K562 (cell line): Measurements from ENCODE around the gene LIF. TPM values are rescaled to one million over a fixed set of nuclear protein-coding genes. Genes with fewer than 3 reads are reported as not detected.

Source experiments
- ATAC-seq: fragments of 200-7000 bp; cut with Tn5 transposase; 3 replicates; pipeline ENCODE4 v1.9.1; 2020; ENCODE audit warnings: moderate library complexity
- BruUV-seq: library from RNA; stranded (reverse); fragments of 400-500 nt; replicated peaks from 2 replicates; lab custom pipeline; 2021; lab: Mats Ljungman, UMichigan
- CTCF ChIA-PET: fragments of 300-600 bp; formaldehyde crosslinking; extraction: SDS; loops from one replicate; lab custom pipeline; 2021; ENCODE audit warnings: low intra/inter-chr PET ratio; lab: Yijun Ruan, JAX
- POLR2A ChIA-PET: fragments of 300-600, 350-650 bp; sonication (Branson Sonifier 250); formaldehyde crosslinking; extraction: SDS; loops from one replicate; lab custom pipeline; 2021; ENCODE audit warnings: antibody characterized with exemption, inconsistent platforms; lab: Yijun Ruan, JAX
- DNase-seq, 4 experiments: peaks; one replicate each; pipeline versions ENCODE4 v3.0.0 to v3.0.0-alpha.2; 2011 to 2018; ENCODE audit warnings: low spot score in 3 of 4, mixed read lengths in 3 of 4; ENCODE audit errors: extremely low read depth in 1 of 4
- FAIRE-seq: peaks from 2 replicates; lab custom pipeline; 2011; peaks lifted over from hg19 to GRCh38; lab: Jason Lieb, UNC
- H2AFZ ChIP-seq: 2 replicates; pipeline ENCODE4 v1.6.0; 2011; ENCODE audit warnings: low read depth, low read length, control low read depth, inconsistent platforms
- H3K27ac ChIP-seq: fragments of 200-600 bp; 3 replicates; pipeline ENCODE4 v1.8.0; 2011; ENCODE audit warnings: low read depth, mild to moderate bottlenecking, control low read depth, inconsistent platforms, low read length, moderate library complexity, mixed read lengths; ENCODE audit errors: extremely low read depth
- H3K27me3 ChIP-seq, 2 experiments: fragments of 300-600 bp in 1 of 2; 2 replicates in 1 of 2; 3 replicates in 1 of 2; pipeline versions ENCODE4 v1.6.0 to v1.8.0; 2011; ENCODE audit warnings: inconsistent platforms in 2 of 2, low read length in 2 of 2, mild to moderate bottlenecking in 1 of 2, mixed read lengths in 1 of 2, moderate library complexity in 1 of 2; ENCODE audit not compliant: control insufficient read depth in 2 of 2, insufficient read depth in 2 of 2
- H3K36me3 ChIP-seq: fragments of 300-600 bp; 3 replicates; pipeline ENCODE4 v1.8.0; 2011; ENCODE audit warnings: mild to moderate bottlenecking, low read length, inconsistent platforms; ENCODE audit not compliant: control insufficient read depth, insufficient read depth
- H3K4me1 ChIP-seq, 2 experiments: fragments of 200-600 bp in 1 of 2; replicated peaks in 1 of 2; 2 replicates in 1 of 2; 3 replicates in 1 of 2; pipeline versions ENCODE4 v1.5.1 to v1.8.0; 2011; ENCODE audit warnings: inconsistent platforms in 2 of 2, low read length in 2 of 2, mild to moderate bottlenecking in 1 of 2, mixed read lengths in 1 of 2, moderate library complexity in 1 of 2; ENCODE audit not compliant: control insufficient read depth in 2 of 2, insufficient read depth in 2 of 2
- H3K4me2 ChIP-seq: 2 replicates; pipeline ENCODE4 v1.6.1; 2011; ENCODE audit warnings: low read length, control low read depth, inconsistent platforms, mixed read lengths; ENCODE audit not compliant: insufficient read depth
- H3K4me3 ChIP-seq: fragments of 200-600 bp; sonication (generic), shearing (Covaris generic); 2 replicates; pipeline ENCODE4 v1.5.1; 2016; ENCODE audit warnings: control low read depth, inconsistent platforms
- H3K79me2 ChIP-seq: fragments of 200-600 bp; 3 replicates; pipeline ENCODE4 v1.8.0; 2011; ENCODE audit warnings: low read length, inconsistent platforms; ENCODE audit not compliant: control insufficient read depth, insufficient read depth
- H3K9ac ChIP-seq, 2 experiments: 2 replicates each; pipeline versions ENCODE4 v1.6.0 to v1.6.1; 2011; ENCODE audit warnings: low read depth in 2 of 2, low read length in 2 of 2, control low read depth in 1 of 2, inconsistent platforms in 1 of 2, mild to moderate bottlenecking in 1 of 2, mixed read lengths in 1 of 2; ENCODE audit not compliant: insufficient read depth in 1 of 2
- H3K9me1 ChIP-seq: one replicate; pipeline ENCODE4 v1.6.0; 2011; ENCODE audit warnings: inconsistent platforms, mild to moderate bottlenecking, low read length, moderate library complexity; ENCODE audit not compliant: control insufficient read depth, insufficient read depth
- H3K9me3 ChIP-seq: replicated peaks from 2 replicates; pipeline ENCODE4 v1.5.1; 2011; ENCODE audit warnings: low read depth, low read length, inconsistent platforms; ENCODE audit not compliant: control insufficient read depth, insufficient read depth
- H4K20me1 ChIP-seq: replicated peaks from 2 replicates; pipeline ENCODE4 v1.6.1; 2011; ENCODE audit warnings: low read length, inconsistent platforms, mixed read lengths; ENCODE audit not compliant: control insufficient read depth, insufficient read depth
- CREM ChIP-seq: IDR thresholded peaks from 2 replicates; pipeline ENCODE4 v1.6.1; 2014; ENCODE audit warnings: antibody characterized with exemption, low read depth
- ILK ChIP-seq: fragments of 450-650 bp; IDR thresholded peaks from 2 replicates; pipeline ENCODE4 v1.6.1; 2016; ENCODE audit warnings: missing genetic modification characterization, low read depth, mild to moderate bottlenecking, missing compliant biosample characterization, moderate library complexity, borderline replicate concordance
- JUNB ChIP-seq: fragments of 450-650 bp; formaldehyde crosslinking; conservative IDR thresholded peaks from 2 replicates; pipeline ENCODE4 v1.4.0; 2020; ENCODE audit warnings: mild to moderate bottlenecking
- MTF1 ChIP-seq: fragments of 250-450 bp; sonication (Bioruptor Pico); IDR thresholded peaks from 2 replicates; pipeline ENCODE4 v1.9.0; 2021; ENCODE audit warnings: moderate library complexity, mild to moderate bottlenecking, inconsistent platforms, borderline replicate concordance
- NCOA2 ChIP-seq, 2 experiments: fragments of 450-650 bp; IDR thresholded peaks; 2 replicates each; pipeline ENCODE4 v1.6.1; 2018; ENCODE audit warnings: mild to moderate bottlenecking in 2 of 2, moderate library complexity in 1 of 2; ENCODE audit not compliant: partially characterized antibody in 2 of 2
- PCBP2 ChIP-seq: fragments of 200-400 bp; formaldehyde crosslinking; IDR thresholded peaks from 2 replicates; pipeline ENCODE4 v1.6.1; 2018; ENCODE audit warnings: low read length, low read depth, mild to moderate bottlenecking, moderate library complexity; ENCODE audit not compliant: poor library complexity, severe bottlenecking
- PYGO2 ChIP-seq: fragments of 450-650 bp; IDR thresholded peaks from 2 replicates; pipeline ENCODE4 v1.6.1; 2016; ENCODE audit warnings: mild to moderate bottlenecking, missing genetic modification characterization, moderate library complexity, missing compliant biosample characterization
- TEAD2 ChIP-seq: fragments of 450-650 bp; IDR thresholded peaks from 2 replicates; pipeline ENCODE4 v1.6.1; 2016; ENCODE audit warnings: missing genetic modification characterization, control low read depth, missing compliant biosample characterization
- ZNF707 ChIP-seq: fragments of 250-450 bp; sonication (Bioruptor Pico); conservative IDR thresholded peaks from 2 replicates; pipeline ENCODE4 v1.8.0; 2022; ENCODE audit warnings: inconsistent platforms, mild to moderate bottlenecking, moderate library complexity
- WGBS: fragments of 100-300 bp; shearing (Covaris generic); methylation state at CpG from one replicate; pipeline ENCODE4 v1.1.6; 2016; ENCODE audit warnings: low coverage, mixed read lengths; ENCODE audit not compliant: insufficient coverage; ENCODE audit errors: missing lambda C conversion rate; 5-methylcytosine and 5-hydroxymethylcytosine counted together
- in situ Hi-C: fragments of 300-500 bp; cut with MboI; formaldehyde crosslinking; loops from 4 replicates; pipeline ENCODE4 v1.15.0; 2018; ENCODE audit warnings: inconsistent platforms, mixed read lengths
- intact Hi-C: fragments of 100-400 bp; cut with micrococcal nuclease; formaldehyde crosslinking; loops from 2 replicates; pipeline ENCODE4 v1.14.2; 2022
- polyA plus RNA-seq, 8 experiments: library from polyadenylated mRNA; depleted of rRNA in 4 of 8; stranded (reverse) in 5 of 8; unstranded in 3 of 8; fragments of >200 nt; fragmentation: Nextera tagmentation in 2 of 8; fragmentation: Illumina TruSeq in 1 of 8; extraction: Ambion mirVana in 2 of 8; extraction: Trizol in 1 of 8; gene quantifications; 2 replicates each; pipeline versions ENCODE4 v1.2.1 to v1.2.3, GENCODE V29; 2011 to 2014; ENCODE audit warnings: inconsistent platforms in 1 of 8, missing spikeins in 1 of 8
- total RNA-seq, 7 experiments: library from RNA; depleted of rRNA in 6 of 7; stranded (reverse); fragments of >200 nt in 6 of 7; fragmentation: Illumina TruSeq in 2 of 7; extraction: Trizol in 2 of 7; gene quantifications; 2 replicates each; pipeline versions ENCODE4 v1.2.1 to v1.2.3, GENCODE V29; 2011 to 2021; ENCODE audit warnings: low replicate concordance in 1 of 7
- TF ChIP-seq, protein P1 (sequence below): sonication (generic); formaldehyde crosslinking; IDR thresholded peaks from 2 replicates; pipeline ENCODE4 v1.8.0; 2022; ENCODE audit warnings: mild to moderate bottlenecking, missing genetic modification reagents
- TF ChIP-seq, protein P2 (sequence below): sonication (generic); formaldehyde crosslinking; IDR thresholded peaks from 2 replicates; pipeline ENCODE4 v1.8.1; 2022; ENCODE audit warnings: missing genetic modification reagents

LIF gene
- total and polyA plus RNA-seq, 9 of the 15 experiments (the other 6 are each of a cell fraction or from before 2014, with no cell fraction given), result 0.05 to 0.39 (median 0.18) TPM; not detected in 3

DNA sequence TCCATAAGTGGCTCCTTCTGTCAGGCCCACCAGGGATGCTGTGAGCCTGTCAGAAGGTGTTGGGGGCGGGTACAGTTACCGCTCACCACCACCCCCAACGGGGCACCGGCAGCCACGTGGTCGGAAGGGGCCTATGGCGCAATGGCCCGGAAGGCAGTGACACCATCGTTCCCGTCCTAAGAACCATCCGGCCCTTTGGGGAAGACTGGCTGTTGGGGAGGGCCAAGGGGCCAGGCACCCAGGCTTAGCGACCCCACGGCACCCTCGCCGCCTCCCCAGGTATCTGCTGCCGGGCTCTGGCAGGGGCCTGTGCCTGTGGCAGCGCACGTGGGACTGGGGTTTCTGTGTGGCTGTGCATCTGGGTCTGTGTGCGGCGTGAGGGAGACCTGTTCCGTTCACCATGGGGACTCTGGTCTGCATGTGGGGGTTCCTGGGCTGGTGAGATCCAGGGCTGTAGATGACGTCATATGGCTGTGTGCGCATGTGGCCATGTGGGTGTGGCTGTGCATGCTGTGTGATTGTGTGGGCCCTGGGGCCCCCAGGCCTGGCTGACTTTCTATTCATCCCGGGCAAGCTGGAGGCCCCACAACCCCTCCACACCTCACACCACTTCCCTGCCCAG is 19.4 kb upstream of the LIF start:
- H3K27ac ChIP-seq, result no peak overlapping the region
- no peaks in the 10 kb centered on the region for H3K36me3 ChIP-seq
- peak; percentile 66 for ATAC-seq
- H3K9ac ChIP-seq, result 0 out of 4 replicates have a peak overlapping the region, but pooled peaks of 1 of the 2 experiments have one; percentile 1
- intact Hi-C loops (no loop called here), in situ Hi-C loops (loop anchor here (5.0 kb wide), 1 partner anchor 126 kb away; no protein-coding TSS in a partner anchor)
- H3K4me3 ChIP-seq, result no peak overlapping the region
- no peak overlapping the region for H3K4me2 ChIP-seq
- H3K79me2 ChIP-seq, result no peaks in the 10 kb centered on the region
- peak overlapping the region; percentile 51; the same call in 1 of the 2 replicates for H2AFZ ChIP-seq
- no peaks in the 10 kb centered on the region for H3K27me3 ChIP-seq
- FAIRE-seq, result no peak
- H3K9me3 ChIP-seq, result no peaks in the 10 kb centered on the region
- BruUV-seq, result no TSS peak
- ChIA-PET CTCF (no interaction called here), POLR2A (interaction anchor here (0.6 kb wide), 1 partner anchor 74 kb away, joined by 3 read pairs; no protein-coding TSS in a partner anchor)
- no peaks in the 10 kb centered on the region; the same call in 1 of the 2 replicates for H4K20me1 ChIP-seq
- WGBS, result 53% methylated on average over 13 of the region's 24 CpGs
- peak; percentile 49 to 74 (median 61) for DNase-seq
- H3K4me1 ChIP-seq, result peaks cover 2 to 50% of the 10 kb centered on the region in 2 experiments; a peak in 4 of 5 replicates
- H3K9me1 ChIP-seq, result no peaks in the 10 kb centered on the region
- TF ChIP-seq ILK (tag) (no peak), CREM (peak; percentile 61; the same call in 1 of the 2 replicates), PCBP2 (no peak), NCOA2 (IDR thresholded peaks at IDR 0.05; ENCODE audit: partially characterized antibody in 2 of 2) (no peak), MTF1 (CRISPR knock-in tag) (no peak), PYGO2 (no peak), JUNB (CRISPR knock-in tag) (0 out of 2 replicates have a peak, but pooled peaks have one; percentile 11), ZNF707 (no peak), TEAD2 (no peak)
- TF ChIP-seq, protein P1, sequence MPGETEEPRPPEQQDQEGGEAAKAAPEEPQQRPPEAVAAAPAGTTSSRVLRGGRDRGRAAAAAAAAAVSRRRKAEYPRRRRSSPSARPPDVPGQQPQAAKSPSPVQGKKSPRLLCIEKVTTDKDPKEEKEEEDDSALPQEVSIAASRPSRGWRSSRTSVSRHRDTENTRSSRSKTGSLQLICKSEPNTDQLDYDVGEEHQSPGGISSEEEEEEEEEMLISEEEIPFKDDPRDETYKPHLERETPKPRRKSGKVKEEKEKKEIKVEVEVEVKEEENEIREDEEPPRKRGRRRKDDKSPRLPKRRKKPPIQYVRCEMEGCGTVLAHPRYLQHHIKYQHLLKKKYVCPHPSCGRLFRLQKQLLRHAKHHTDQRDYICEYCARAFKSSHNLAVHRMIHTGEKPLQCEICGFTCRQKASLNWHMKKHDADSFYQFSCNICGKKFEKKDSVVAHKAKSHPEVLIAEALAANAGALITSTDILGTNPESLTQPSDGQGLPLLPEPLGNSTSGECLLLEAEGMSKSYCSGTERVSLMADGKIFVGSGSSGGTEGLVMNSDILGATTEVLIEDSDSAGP, result no peak
- TF ChIP-seq, protein P2, sequence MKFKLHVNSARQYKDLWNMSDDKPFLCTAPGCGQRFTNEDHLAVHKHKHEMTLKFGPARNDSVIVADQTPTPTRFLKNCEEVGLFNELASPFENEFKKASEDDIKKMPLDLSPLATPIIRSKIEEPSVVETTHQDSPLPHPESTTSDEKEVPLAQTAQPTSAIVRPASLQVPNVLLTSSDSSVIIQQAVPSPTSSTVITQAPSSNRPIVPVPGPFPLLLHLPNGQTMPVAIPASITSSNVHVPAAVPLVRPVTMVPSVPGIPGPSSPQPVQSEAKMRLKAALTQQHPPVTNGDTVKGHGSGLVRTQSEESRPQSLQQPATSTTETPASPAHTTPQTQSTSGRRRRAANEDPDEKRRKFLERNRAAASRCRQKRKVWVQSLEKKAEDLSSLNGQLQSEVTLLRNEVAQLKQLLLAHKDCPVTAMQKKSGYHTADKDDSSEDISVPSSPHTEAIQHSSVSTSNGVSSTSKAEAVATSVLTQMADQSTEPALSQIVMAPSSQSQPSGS, result peak; percentile 43; the same call in 1 of the 2 replicates
